Adrenal gland (tissue), 5 donors: ENCODE results near the gene ATP11B.

Source experiments
- CTCF ChIP-seq, 6 experiments: fragments of 450-650 bp in 4 of 6; fragments of 200-600 bp in 2 of 6; sonication (generic) in 1 of 6; IDR thresholded peaks; 1 replicate in 5 of 6; 2 replicates in 1 of 6; pipeline versions ENCODE4 v1.5.1 to v1.8.0; 2016 to 2021; ENCODE audit warnings: antibody characterized with exemption in 6 of 6, mild to moderate bottlenecking in 2 of 6, moderate library complexity in 1 of 6
- POLR2A ChIP-seq, 2 donors: fragments of 450-650 bp; IDR thresholded peaks; one replicate each; pipeline ENCODE4 v1.6.1; 2017; ENCODE audit warnings: antibody characterized with exemption in 2 of 2, mild to moderate bottlenecking in 2 of 2, moderate library complexity in 1 of 2
- donor health status: DM: no; HTN: no; CAD: no.

GRCh38 chr3:182848906-182849305 is 55.6 kb downstream of the ATP11B start:
- no peak for TF ChIP-seq CTCF (IDR thresholded peaks at IDR 0.05)
- no peak for TF ChIP-seq POLR2A (IDR thresholded peaks at IDR 0.05)
